ENCODE data around the gene GPR62. TPM values are rescaled to one million over a fixed set of nuclear protein-coding genes. Genes with fewer than 3 reads are reported as not detected.

Gene GPR62
- total RNA-seq, 1 experiment from 2014 or later, result not detected

GRCh38 chr3:51949121-51949520 lies 6.1 kb upstream of the GPR62 start:
- Histone ChIP-seq H4K20me1 (ENCODE audit: low read length) (no peaks in the 10 kb centered on the region), H3K79me2 (ENCODE audit: low read length) (no peaks in the 10 kb centered on the region), H3K4me1 (ENCODE audit: insufficient read depth, low read length) (0 out of 2 replicates have a peak, but pooled peaks cover 6% of the 10 kb centered on the region), H3K9me3 (ENCODE audit: low read length) (no peaks in the 10 kb centered on the region), H3K27ac (ENCODE audit: low read length) (no peak overlapping the region), H3K9ac (ENCODE audit: low read length) (no peak overlapping the region), H3K9me2 (replicated peaks; ENCODE audit: low read length) (no peaks in the 10 kb centered on the region), H3K27me3 (ENCODE audit: low read length) (no peaks in the 10 kb centered on the region), H3K36me3 (ENCODE audit: low read depth, low read length) (no peaks in the 10 kb centered on the region), H3F3A (ENCODE audit: low read length, unreplicated experiment) (no peaks in the 10 kb centered on the region), H3K4me2 (ENCODE audit: low read length) (no peak overlapping the region), H2AFZ (ENCODE audit: low read length) (no peak overlapping the region), H3K4me3 (ENCODE audit: low read length) (no peak overlapping the region)
- no peak for TF ChIP-seq CTCF (conservative IDR thresholded peaks at IDR 0.05; ENCODE audit: low read depth, low read length)
- TF ChIP-seq EZH2phosphoT487 (IDR thresholded peaks at IDR 0.05; ENCODE audit: borderline replicate concordance, low read length), result no peak
- TF ChIP-seq EZH2 (IDR thresholded peaks at IDR 0.05; ENCODE audit: low read length, unreplicated experiment), result no peak
- CTCF ChIA-PET, result no interaction called here
- BruUV-seq (replicated peaks), result no TSS peak
- ATAC-seq (no peak), DNase-seq (no peak)
- POLR2A ChIA-PET (ENCODE audit: unreplicated experiment), result no interaction called here
- intact Hi-C loops (cut with micrococcal nuclease), result no loop called here

DNA sequence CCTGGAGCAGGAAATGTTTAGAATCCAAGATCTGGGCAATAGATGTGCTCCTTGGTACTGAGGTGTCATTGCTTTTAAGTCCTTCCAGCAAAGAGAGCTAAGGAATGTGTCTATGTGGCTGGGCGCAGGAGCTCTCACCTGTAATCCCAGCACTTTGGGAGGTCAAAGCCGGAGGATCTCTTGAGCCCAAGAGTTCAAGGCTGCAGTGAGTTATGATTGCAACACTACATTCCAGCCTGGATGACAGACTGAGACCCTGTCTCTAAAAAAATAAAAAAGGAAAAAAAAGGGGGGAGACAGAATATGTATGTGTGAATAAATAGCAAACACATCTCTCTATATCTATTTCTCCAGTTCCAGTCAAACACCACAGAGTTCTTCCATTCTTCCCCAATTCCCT lies 4.3 kb upstream of the GPR62 start:
- no peaks in the 10 kb centered on the region for H3K9me3 ChIP-seq (ENCODE audit: low read length)
- H3K79me2 ChIP-seq (ENCODE audit: low read length), result no peaks in the 10 kb centered on the region
- TF ChIP-seq EZH2 (IDR thresholded peaks at IDR 0.05; ENCODE audit: low read length, unreplicated experiment) (no peak), EZH2phosphoT487 (IDR thresholded peaks at IDR 0.05; ENCODE audit: borderline replicate concordance, low read length) (no peak), CTCF (conservative IDR thresholded peaks at IDR 0.05; ENCODE audit: low read depth, low read length) (no peak)
- ATAC-seq, result no peak
- 0 out of 2 replicates have a peak, but pooled peaks cover 6% of the 10 kb centered on the region for H3K4me1 ChIP-seq (ENCODE audit: insufficient read depth, low read length)
- no peaks in the 10 kb centered on the region for H3K9me2 ChIP-seq (replicated peaks; ENCODE audit: low read length)
- no peak overlapping the region for H3K4me3 ChIP-seq (ENCODE audit: low read length)
- no peaks in the 10 kb centered on the region for H3F3A ChIP-seq (ENCODE audit: low read length, unreplicated experiment)
- H3K9ac ChIP-seq (ENCODE audit: low read length), result no peak overlapping the region
- BruUV-seq (replicated peaks), result no TSS peak
- ChIA-PET CTCF (no interaction called here), POLR2A (ENCODE audit: unreplicated experiment) (no interaction called here)
- DNase-seq, result no peak
- no peak overlapping the region for H3K4me2 ChIP-seq (ENCODE audit: low read length)
- no peaks in the 10 kb centered on the region for H3K27me3 ChIP-seq (ENCODE audit: low read length)
- no peaks in the 10 kb centered on the region for H4K20me1 ChIP-seq (ENCODE audit: low read length)
- H3K36me3 ChIP-seq (ENCODE audit: low read depth, low read length), result no peaks in the 10 kb centered on the region
- intact Hi-C loops (cut with micrococcal nuclease), result no loop called here
- no peak overlapping the region for H2AFZ ChIP-seq (ENCODE audit: low read length)
- no peak overlapping the region for H3K27ac ChIP-seq (ENCODE audit: low read length)

- H3K27ac ChIP-seq (ENCODE audit: low read length), result no peak overlapping the region
- H3K9ac ChIP-seq (ENCODE audit: low read length), result no peak overlapping the region
- no peak overlapping the region for H3K4me2 ChIP-seq (ENCODE audit: low read length)
- no peak overlapping the region for H3K4me3 ChIP-seq (ENCODE audit: low read length)
- ChIA-PET POLR2A (ENCODE audit: unreplicated experiment) (no interaction called here), CTCF (interaction anchor here (0.6 kb wide), 1 partner anchor 14 kb away, joined by 8 read pairs; the partner anchor contains the start of gene PCBP4)
- H3K36me3 ChIP-seq (ENCODE audit: low read depth, low read length), result no peaks in the 10 kb centered on the region
- no peaks in the 10 kb centered on the region for H3K79me2 ChIP-seq (ENCODE audit: low read length)
- TF ChIP-seq CTCF (conservative IDR thresholded peaks at IDR 0.05; ENCODE audit: low read depth, low read length) (no peak), EZH2phosphoT487 (IDR thresholded peaks at IDR 0.05; ENCODE audit: borderline replicate concordance, low read length) (no peak), EZH2 (IDR thresholded peaks at IDR 0.05; ENCODE audit: low read length, unreplicated experiment) (no peak)
- intact Hi-C loops (cut with micrococcal nuclease), result no loop called here
- H3K27me3 ChIP-seq (ENCODE audit: low read length), result no peaks in the 10 kb centered on the region
- no peaks in the 10 kb centered on the region for H3K9me3 ChIP-seq (ENCODE audit: low read length)
- DNase-seq (peak; percentile 66), ATAC-seq (peak; percentile 43)
- no peaks in the 10 kb centered on the region for H3F3A ChIP-seq (ENCODE audit: low read length, unreplicated experiment)
- no peak overlapping the region for H2AFZ ChIP-seq (ENCODE audit: low read length)
- no TSS peak for BruUV-seq (replicated peaks)
- H4K20me1 ChIP-seq (ENCODE audit: low read length), result no peaks in the 10 kb centered on the region
- no peaks in the 10 kb centered on the region for H3K9me2 ChIP-seq (replicated peaks; ENCODE audit: low read length)
- 0 out of 2 replicates have a peak, but pooled peaks cover 6% of the 10 kb centered on the region for H3K4me1 ChIP-seq (ENCODE audit: insufficient read depth, low read length)
Observed at GRCh38 chr3:51953445-51953844, 1.7 kb upstream of the GPR62 start.
